ENCODE results near the gene AQP12B. TPM values are rescaled to one million over a fixed set of nuclear protein-coding genes. Genes with fewer than 3 reads are reported as not detected.
"Not testable (repeated sequence)": the region's sequence is repeated elsewhere in the genome, so short reads cannot be mapped to it uniquely, and the experiment has no call there.

AQP12B gene
- total RNA-seq, 1 experiment from 2014 or later = not detected

GRCh38 chr2:240701736-240702639, 19.3 kb upstream of the AQP12B start:
- TF ChIP-seq CTCF (IDR thresholded peaks at IDR 0.05; ENCODE audit: insufficient read depth in 1 of 2, low read depth in 1 of 2, low read length in 1 of 2, severe bottlenecking in 1 of 2, unreplicated experiment in 1 of 2) = no peak
- Mint-ChIP-seq H3K4me1 (ENCODE audit: low read depth, unreplicated experiment) (no peaks in the 10 kb centered on the region), H3K36me3 (ENCODE audit: insufficient read depth, unreplicated experiment) (no peaks in the 10 kb centered on the region), H3K9me3 (ENCODE audit: unreplicated experiment) (no peaks in the 10 kb centered on the region), H3K27ac (ENCODE audit: unreplicated experiment) (no peak overlapping the region), H3K27me3 (ENCODE audit: insufficient read depth, unreplicated experiment) (peaks cover 9% of the 10 kb centered on the region), H3K4me3 (ENCODE audit: unreplicated experiment) (no peak overlapping the region)
- H3K27me3 ChIP-seq (replicated peaks; ENCODE audit: control insufficient read depth, insufficient read depth, low read length) = no peaks in the 10 kb centered on the region; the same call in 1 of the 2 replicates
- CTCF ChIA-PET = no interaction called here
- POLR2A ChIA-PET = no interaction called here
- H3K9me3 ChIP-seq = no peaks in the 10 kb centered on the region
- H3K4me3 ChIP-seq (ENCODE audit: low read depth, low read length) = no peak overlapping the region
- no TSS peak for BruUV-seq (replicated peaks)
- intact Hi-C loops (cut with micrococcal nuclease; ENCODE audit: unreplicated experiment) = loop anchor here (10.0 kb wide), 1 partner anchor 57 kb away; no protein-coding TSS in a partner anchor
- no peaks in the 10 kb centered on the region for H3K36me3 ChIP-seq (ENCODE audit: control insufficient read depth, insufficient read depth, low read length)
- H3K4me1 ChIP-seq = no peaks in the 10 kb centered on the region
- DNase-seq = peak in 1 of 2 experiments; percentile 17

GRCh38 chr2:240701091-240701735, 18.5 kb upstream of the AQP12B start:
- no peaks in the 10 kb centered on the region for H3K4me1 ChIP-seq
- CTCF ChIA-PET = no interaction called here
- POLR2A ChIA-PET = no interaction called here
- no peak overlapping the region for H3K27ac Mint-ChIP-seq (ENCODE audit: unreplicated experiment)
- H3K4me3 ChIP-seq (ENCODE audit: low read depth, low read length) = no peak overlapping the region
- H3K36me3 ChIP-seq (ENCODE audit: control insufficient read depth, insufficient read depth, low read length) = no peaks in the 10 kb centered on the region
- H3K27me3 Mint-ChIP-seq (ENCODE audit: insufficient read depth, unreplicated experiment) = peaks cover 9% of the 10 kb centered on the region
- TF ChIP-seq CTCF (IDR thresholded peaks at IDR 0.05; ENCODE audit: insufficient read depth in 1 of 2, low read depth in 1 of 2, low read length in 1 of 2, severe bottlenecking in 1 of 2, unreplicated experiment in 1 of 2) = no peak
- DNase-seq = peak in 1 of 2 experiments; percentile 3
- H3K4me1 Mint-ChIP-seq (ENCODE audit: low read depth, unreplicated experiment) = no peaks in the 10 kb centered on the region
- H3K27me3 ChIP-seq (replicated peaks; ENCODE audit: control insufficient read depth, insufficient read depth, low read length) = no peaks in the 10 kb centered on the region; the same call in 1 of the 2 replicates
- H3K4me3 Mint-ChIP-seq (ENCODE audit: unreplicated experiment) = no peak overlapping the region
- BruUV-seq (replicated peaks) = no TSS peak
- no peaks in the 10 kb centered on the region for H3K9me3 Mint-ChIP-seq (ENCODE audit: unreplicated experiment)
- no peaks in the 10 kb centered on the region for H3K36me3 Mint-ChIP-seq (ENCODE audit: insufficient read depth, unreplicated experiment)
- no peaks in the 10 kb centered on the region for H3K9me3 ChIP-seq
- intact Hi-C loops (cut with micrococcal nuclease; ENCODE audit: unreplicated experiment) = loop anchor here (10.0 kb wide), 1 partner anchor 56 kb away; no protein-coding TSS in a partner anchor

GRCh38 chr2:240700616-240701015, 17.9 kb upstream of the AQP12B start:
- H3K4me3 Mint-ChIP-seq (ENCODE audit: unreplicated experiment); CTCF ChIA-PET; BruUV-seq (replicated peaks); H3K36me3 Mint-ChIP-seq (ENCODE audit: insufficient read depth, unreplicated experiment); H3K27me3 ChIP-seq (replicated peaks; ENCODE audit: control insufficient read depth, insufficient read depth, low read length); H3K4me1 Mint-ChIP-seq (ENCODE audit: low read depth, unreplicated experiment); H3K4me1 ChIP-seq; H3K9me3 ChIP-seq; H3K27me3 Mint-ChIP-seq (ENCODE audit: insufficient read depth, unreplicated experiment); H3K4me3 ChIP-seq (ENCODE audit: low read depth, low read length); H3K9me3 Mint-ChIP-seq (ENCODE audit: unreplicated experiment); POLR2A ChIA-PET; H3K27ac Mint-ChIP-seq (ENCODE audit: unreplicated experiment); H3K36me3 ChIP-seq (ENCODE audit: control insufficient read depth, insufficient read depth, low read length): not testable (repeated sequence)
- DNase-seq = peak in 1 of 2 experiments; percentile 4
- intact Hi-C loops (cut with micrococcal nuclease; ENCODE audit: unreplicated experiment) = loop anchor here (10.0 kb wide), 1 partner anchor 56 kb away; no protein-coding TSS in a partner anchor

- H3K4me3 Mint-ChIP-seq (ENCODE audit: unreplicated experiment); H3K27me3 Mint-ChIP-seq (ENCODE audit: insufficient read depth, unreplicated experiment); H3K36me3 Mint-ChIP-seq (ENCODE audit: insufficient read depth, unreplicated experiment); POLR2A ChIA-PET; H3K27me3 ChIP-seq (replicated peaks; ENCODE audit: control insufficient read depth, insufficient read depth, low read length); H3K27ac Mint-ChIP-seq (ENCODE audit: unreplicated experiment); H3K4me1 Mint-ChIP-seq (ENCODE audit: low read depth, unreplicated experiment); H3K9me3 ChIP-seq; H3K4me3 ChIP-seq (ENCODE audit: low read depth, low read length); BruUV-seq (replicated peaks); H3K36me3 ChIP-seq (ENCODE audit: control insufficient read depth, insufficient read depth, low read length); CTCF ChIA-PET; H3K9me3 Mint-ChIP-seq (ENCODE audit: unreplicated experiment); H3K4me1 ChIP-seq: not testable (repeated sequence)
- peak in 1 of 2 experiments; percentile 16 for DNase-seq
- intact Hi-C loops (cut with micrococcal nuclease; ENCODE audit: unreplicated experiment) = loop anchor here (10.0 kb wide), 1 partner anchor 55 kb away; no protein-coding TSS in a partner anchor
Measured at GRCh38 chr2:240699835-240700234, 17.1 kb upstream of the AQP12B start.

GRCh38 chr2:240698852-240699561, 16.3 kb upstream of the AQP12B start:
- H3K36me3 ChIP-seq (ENCODE audit: control insufficient read depth, insufficient read depth, low read length); H3K27ac Mint-ChIP-seq (ENCODE audit: unreplicated experiment); POLR2A ChIA-PET; H3K9me3 ChIP-seq; H3K4me3 Mint-ChIP-seq (ENCODE audit: unreplicated experiment); BruUV-seq (replicated peaks); H3K4me1 ChIP-seq; CTCF ChIA-PET; H3K27me3 ChIP-seq (replicated peaks; ENCODE audit: control insufficient read depth, insufficient read depth, low read length); H3K9me3 Mint-ChIP-seq (ENCODE audit: unreplicated experiment); H3K4me1 Mint-ChIP-seq (ENCODE audit: low read depth, unreplicated experiment); H3K27me3 Mint-ChIP-seq (ENCODE audit: insufficient read depth, unreplicated experiment); H3K36me3 Mint-ChIP-seq (ENCODE audit: insufficient read depth, unreplicated experiment); intact Hi-C loops (cut with micrococcal nuclease; ENCODE audit: unreplicated experiment); H3K4me3 ChIP-seq (ENCODE audit: low read depth, low read length): not testable (repeated sequence)
- DNase-seq = peak in 1 of 2 experiments; percentile 17
